Omental fat pad (tissue), 4 donors: ENCODE measurements around the gene ANXA6. TPM values are rescaled to one million over a fixed set of nuclear protein-coding genes. Genes with fewer than 3 reads are reported as not detected.

Source experiments
- ATAC-seq: fragments of 150-250 bp; one replicate; pipeline ENCODE4 v1.9.1; 2016; ENCODE audit warnings: mild to moderate bottlenecking, moderate library complexity; ENCODE audit not compliant: low FRiP score
- DNase-seq: peaks from one replicate; pipeline ENCODE4 v3.0.0-alpha.2; 2019; ENCODE audit warnings: low spot score
- total RNA-seq, 4 donors: library from RNA; depleted of rRNA; stranded (reverse); fragments of >200 nt; gene quantifications; one replicate each; pipeline ENCODE4 v1.1.0, GENCODE V29; 2016
- TF ChIP-seq, protein P1 (sequence below), 3 donors: fragments of 450-650 bp; IDR thresholded peaks; one replicate each; pipeline ENCODE4 v1.5.1; 2016 to 2017; ENCODE audit warnings: antibody characterized with exemption in 3 of 3, mild to moderate bottlenecking in 3 of 3, moderate library complexity in 2 of 3

The ANXA6 gene
- total RNA-seq, 4 donors from 2014 or later: 216 to 505 (median 379) TPM

DNA sequence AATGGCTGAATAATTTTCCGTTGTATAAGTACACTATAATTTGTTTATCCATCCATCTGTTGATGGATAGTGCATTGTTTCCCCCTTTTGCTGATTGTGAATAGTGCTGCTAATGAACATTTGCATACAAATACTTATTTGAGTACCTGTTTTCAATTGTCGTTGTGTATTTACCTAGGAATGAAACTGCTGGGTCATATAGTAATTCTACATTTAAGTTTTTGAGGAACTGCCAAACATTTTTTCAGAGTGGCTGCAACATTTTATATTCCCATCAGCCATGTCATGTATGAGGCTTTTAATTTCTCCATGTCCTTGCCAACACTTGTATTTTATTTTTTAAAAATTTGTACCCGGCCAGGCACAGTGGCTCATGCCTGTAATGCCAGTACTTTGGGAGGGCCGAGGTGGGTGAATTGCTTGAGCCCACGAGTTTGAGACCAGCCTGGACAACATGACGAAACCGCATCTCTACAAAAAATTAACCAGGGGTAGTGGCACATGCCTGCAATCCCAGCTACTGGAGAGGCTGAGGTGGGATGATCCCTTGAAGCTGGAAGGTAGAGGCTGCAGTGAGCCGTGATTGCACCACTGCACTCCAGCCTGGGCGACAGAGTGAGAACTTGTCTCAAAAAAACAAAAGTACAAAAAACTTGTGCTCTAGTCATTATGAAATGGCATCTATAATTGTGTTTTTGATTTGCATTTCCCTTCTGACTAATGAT lies 2.2 kb upstream of the ANXA6 start:
- DNase-seq (no peak), ATAC-seq (no peak)
- TF ChIP-seq, protein P1, sequence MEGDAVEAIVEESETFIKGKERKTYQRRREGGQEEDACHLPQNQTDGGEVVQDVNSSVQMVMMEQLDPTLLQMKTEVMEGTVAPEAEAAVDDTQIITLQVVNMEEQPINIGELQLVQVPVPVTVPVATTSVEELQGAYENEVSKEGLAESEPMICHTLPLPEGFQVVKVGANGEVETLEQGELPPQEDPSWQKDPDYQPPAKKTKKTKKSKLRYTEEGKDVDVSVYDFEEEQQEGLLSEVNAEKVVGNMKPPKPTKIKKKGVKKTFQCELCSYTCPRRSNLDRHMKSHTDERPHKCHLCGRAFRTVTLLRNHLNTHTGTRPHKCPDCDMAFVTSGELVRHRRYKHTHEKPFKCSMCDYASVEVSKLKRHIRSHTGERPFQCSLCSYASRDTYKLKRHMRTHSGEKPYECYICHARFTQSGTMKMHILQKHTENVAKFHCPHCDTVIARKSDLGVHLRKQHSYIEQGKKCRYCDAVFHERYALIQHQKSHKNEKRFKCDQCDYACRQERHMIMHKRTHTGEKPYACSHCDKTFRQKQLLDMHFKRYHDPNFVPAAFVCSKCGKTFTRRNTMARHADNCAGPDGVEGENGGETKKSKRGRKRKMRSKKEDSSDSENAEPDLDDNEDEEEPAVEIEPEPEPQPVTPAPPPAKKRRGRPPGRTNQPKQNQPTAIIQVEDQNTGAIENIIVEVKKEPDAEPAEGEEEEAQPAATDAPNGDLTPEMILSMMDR (IDR thresholded peaks at IDR 0.05): no peak

DNA sequence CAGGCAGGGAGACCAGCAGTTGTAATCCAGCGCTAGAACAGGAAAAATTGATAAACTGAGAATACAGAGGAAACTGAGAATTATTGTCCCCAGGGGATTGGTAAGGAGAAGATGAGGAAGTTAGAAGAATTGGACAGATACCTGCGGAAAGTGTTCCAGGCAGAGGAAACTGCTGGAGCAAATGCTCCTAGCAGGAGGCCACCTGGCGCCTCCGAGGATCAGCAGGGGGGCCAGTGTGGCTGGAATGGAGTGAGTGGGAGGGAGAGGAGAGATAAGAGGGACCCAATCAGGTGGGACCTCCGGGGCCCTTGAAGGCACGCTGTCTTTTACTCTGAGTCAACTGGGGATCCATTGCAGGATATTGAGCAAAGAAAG lies 695 bp upstream of the ANXA6 start:
- TF ChIP-seq, protein P1 (IDR thresholded peaks at IDR 0.05): no peak
- ATAC-seq (no peak), DNase-seq (no peak)

DNA sequence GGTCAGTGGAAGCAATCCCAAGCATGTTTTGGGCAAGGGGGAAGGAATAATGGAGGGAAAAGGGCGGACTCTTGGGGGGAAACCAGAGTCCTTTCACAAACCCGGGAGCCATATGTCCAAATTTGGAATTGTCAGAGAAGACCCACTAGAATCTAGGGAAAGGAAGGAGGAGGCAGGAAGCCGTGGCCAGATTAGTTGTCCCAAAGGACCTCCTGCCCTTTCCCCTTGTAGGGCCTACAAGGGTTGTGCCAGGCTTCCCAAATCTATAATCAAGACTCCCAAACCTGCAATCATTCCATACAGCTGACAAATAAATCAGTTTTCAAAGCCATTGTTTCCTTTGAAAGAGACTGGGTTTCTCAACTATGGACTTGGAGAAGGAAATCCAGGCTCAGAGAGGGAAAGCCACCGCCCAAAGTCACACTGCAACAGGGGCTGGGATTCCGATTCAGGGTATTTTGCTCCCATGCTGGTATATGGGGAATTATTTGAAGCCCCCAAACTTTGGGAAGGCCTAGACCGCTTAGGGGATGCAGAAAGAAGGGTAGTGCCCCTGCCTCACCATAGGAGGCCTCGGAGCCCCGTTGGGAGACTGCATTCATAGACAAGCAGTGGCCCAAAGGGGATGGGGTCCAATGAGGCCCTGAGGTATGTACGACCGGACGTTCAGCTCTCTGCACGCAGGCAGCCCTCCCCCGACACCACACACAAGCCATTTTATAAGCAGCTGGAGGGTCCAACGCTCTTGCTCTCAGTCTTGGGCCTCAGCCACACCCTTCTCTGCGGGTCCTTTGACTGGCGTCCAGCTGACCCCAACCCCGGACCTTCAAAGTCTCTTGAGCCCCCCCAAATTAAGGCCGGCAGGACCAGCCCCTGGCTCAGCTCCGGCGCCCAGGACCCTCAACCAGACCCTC lies 815 bp downstream of the ANXA6 start:
- TF ChIP-seq, protein P1 (IDR thresholded peaks at IDR 0.05): no peak
- DNase-seq (no peak), ATAC-seq (peak; percentile 19)

DNA sequence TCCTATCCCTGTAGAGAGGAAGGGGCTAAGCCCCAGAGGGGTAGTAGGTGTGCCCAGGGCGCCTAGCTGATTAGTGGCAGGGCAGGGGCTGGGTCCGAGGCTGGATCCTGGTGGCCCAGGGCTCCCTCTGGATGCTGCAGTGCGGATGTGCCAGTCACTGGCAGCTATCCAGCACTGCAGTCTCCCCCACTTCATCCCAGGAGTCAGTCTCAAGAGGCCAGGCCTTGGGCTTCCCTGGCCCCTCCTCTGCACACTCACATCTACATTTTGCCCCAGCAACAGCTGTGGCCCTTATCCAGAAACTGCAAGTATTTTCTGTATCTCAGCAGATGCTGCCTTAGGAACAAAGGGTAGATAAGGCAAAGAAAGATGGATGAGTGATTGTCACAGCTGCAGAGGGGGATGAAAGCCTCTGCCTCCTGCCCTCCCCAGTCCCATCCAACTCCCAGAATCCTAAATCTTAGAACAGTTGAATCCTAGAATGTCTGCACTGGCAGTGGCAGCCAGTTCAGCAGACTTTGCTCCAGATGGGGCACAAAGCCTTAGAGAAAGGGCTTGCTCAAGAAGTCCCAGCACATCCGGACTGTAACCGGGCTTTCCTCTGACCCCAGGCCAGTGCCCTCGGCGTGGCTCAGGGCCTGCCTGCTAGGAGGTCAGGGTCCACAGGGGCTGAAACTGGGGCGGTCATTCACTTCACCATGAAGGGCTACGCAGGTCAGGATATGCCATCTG lies 1.6 kb downstream of the ANXA6 start:
- no peak for DNase-seq
- TF ChIP-seq, protein P1 (IDR thresholded peaks at IDR 0.05): no peak
- peak; percentile 23 for ATAC-seq

DNA sequence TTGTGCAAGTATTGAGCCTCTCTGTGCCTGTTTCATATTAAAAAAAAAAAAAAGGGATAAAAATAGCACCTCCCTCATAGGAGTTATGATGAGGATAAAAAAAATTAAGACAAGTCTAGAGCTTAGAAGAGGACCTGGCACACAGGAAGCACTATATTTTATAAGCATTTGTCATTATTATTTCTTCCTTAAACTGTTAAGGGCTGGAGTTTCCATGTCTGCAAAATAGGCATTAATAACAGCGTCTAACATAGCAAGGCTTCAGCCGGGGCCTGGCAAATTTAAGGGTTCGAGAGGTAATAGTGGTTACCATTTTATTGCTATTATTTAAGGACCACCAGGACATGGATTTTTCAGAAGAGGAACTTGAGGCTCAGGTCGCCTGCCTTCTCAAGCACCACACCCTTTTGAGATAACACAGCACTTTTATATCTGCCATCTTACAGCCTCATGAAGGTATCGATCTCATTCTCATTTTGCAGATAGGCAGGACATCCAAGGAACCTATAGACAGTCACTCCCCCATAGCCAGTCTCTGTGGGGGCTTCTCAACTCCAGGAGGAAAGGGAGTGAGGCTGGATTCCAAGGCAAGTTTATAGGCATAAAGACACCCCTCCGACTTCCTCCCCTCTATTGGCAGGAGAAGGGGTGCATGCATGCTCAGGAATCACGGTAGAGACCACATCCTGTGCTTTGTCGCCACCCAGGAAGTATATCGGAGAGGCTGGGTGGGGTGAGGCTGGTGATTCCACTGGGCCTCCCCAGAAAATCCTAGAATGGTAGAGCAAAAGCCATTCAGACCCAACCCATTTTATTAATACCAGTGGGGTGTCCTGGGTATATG lies 2.4 kb downstream of the ANXA6 start:
- TF ChIP-seq, protein P1 (IDR thresholded peaks at IDR 0.05): no peak
- ATAC-seq (no peak), DNase-seq (no peak)

DNA sequence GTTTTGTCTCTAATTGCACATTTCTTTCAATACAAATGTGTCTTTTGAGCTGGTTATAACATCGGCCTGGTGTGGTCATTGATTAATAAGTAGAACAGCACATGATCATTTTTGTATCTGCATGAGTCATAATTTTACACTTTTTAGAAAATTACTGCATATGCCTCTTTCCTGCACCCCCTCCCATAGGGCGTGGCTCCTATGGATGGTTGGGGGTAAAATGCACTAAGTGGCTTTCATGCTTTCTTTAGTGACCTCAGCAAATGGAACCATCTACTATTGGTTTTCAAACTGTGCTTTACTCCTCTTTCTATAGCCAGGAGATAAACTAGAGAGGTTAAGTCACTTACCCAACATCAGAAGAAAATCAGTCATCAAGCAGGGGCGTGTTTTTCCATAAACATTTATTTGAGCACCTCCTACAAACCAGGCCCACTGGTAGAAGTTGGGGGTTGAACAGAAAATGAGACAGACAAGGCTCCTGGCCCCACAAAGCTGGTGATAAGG lies 3.8 kb downstream of the ANXA6 start:
- TF ChIP-seq, protein P1 (IDR thresholded peaks at IDR 0.05): no peak
- no peak for ATAC-seq
- no peak for DNase-seq
